Measurements from ENCODE around the gene SLC27A6.

Gene SLC27A6

GRCh38 chr5:128924299-128924698, 41.0 kb upstream of the SLC27A6 start:
- no peaks in the 10 kb centered on the region for H3K9me3 ChIP-seq (ENCODE audit: control insufficient read depth, insufficient read depth, low read depth, low read length)
- no peak overlapping the region for H3K4me3 ChIP-seq (ENCODE audit: low read depth, low read length)
- POLR2A ChIA-PET: no interaction called here
- H3K36me3 ChIP-seq (ENCODE audit: control insufficient read depth in 2 of 2, insufficient read depth in 1 of 2, low read length in 2 of 2): no peaks in the 10 kb centered on the region
- no peaks in the 10 kb centered on the region for H3K4me1 ChIP-seq (ENCODE audit: control insufficient read depth, insufficient read depth, low read length)
- no peak for TF ChIP-seq ZNF19 (tag by site-specific recombination; IDR thresholded peaks at IDR 0.05; ENCODE audit: low read depth)
- no peak overlapping the region for H3K27ac ChIP-seq (ENCODE audit: extremely low read depth, low read depth, low read length)
- CTCF ChIA-PET: interaction anchor here (0.6 to 1.0 kb wide), 2 partner anchors 9 to 18 kb away, joined by 3 to 4 read pairs; no protein-coding TSS in a partner anchor

- no peak overlapping the region for H3K27ac ChIP-seq (ENCODE audit: extremely low read depth, low read depth, low read length)
- POLR2A ChIA-PET: no interaction called here
- TF ChIP-seq ZNF521 (tag by site-specific recombination; IDR thresholded peaks at IDR 0.05): no peak
- no peak for TF ChIP-seq ZBTB10 (tag by site-specific recombination; IDR thresholded peaks at IDR 0.05)
- no peak for TF ChIP-seq ZNF138 (tag by site-specific recombination; IDR thresholded peaks at IDR 0.05; ENCODE audit: borderline replicate concordance)
- no peak for TF ChIP-seq PRDM4 (tag by site-specific recombination; IDR thresholded peaks at IDR 0.05)
- no peak for TF ChIP-seq ZNF837 (tag by site-specific recombination; IDR thresholded peaks at IDR 0.05)
- TF ChIP-seq ZNF596 (tag by site-specific recombination; IDR thresholded peaks at IDR 0.05): no peak
- no peak for TF ChIP-seq ZNF169 (tag by site-specific recombination; IDR thresholded peaks at IDR 0.05)
- no peak for TF ChIP-seq ZNF658 (tag by site-specific recombination; IDR thresholded peaks at IDR 0.05)
- no peak for TF ChIP-seq ZNF140 (tag by site-specific recombination; IDR thresholded peaks at IDR 0.05)
- TF ChIP-seq HOXA7 (CRISPR knock-in tag; IDR thresholded peaks at IDR 0.05; ENCODE audit: borderline replicate concordance): no peak
- no peak for TF ChIP-seq ZNF155 (tag by site-specific recombination; IDR thresholded peaks at IDR 0.05)
- no peak for TF ChIP-seq ZNF692 (tag by site-specific recombination; IDR thresholded peaks at IDR 0.05)
- TF ChIP-seq KLF7 (tag by site-specific recombination; IDR thresholded peaks at IDR 0.05; ENCODE audit: borderline replicate concordance): no peak
- no peak for TF ChIP-seq ZNF221 (tag by site-specific recombination; IDR thresholded peaks at IDR 0.05; ENCODE audit: borderline replicate concordance)
- TF ChIP-seq SP7 (tag by site-specific recombination; IDR thresholded peaks at IDR 0.05): no peak
- TF ChIP-seq ZNF391 (tag by site-specific recombination; IDR thresholded peaks at IDR 0.05; ENCODE audit: borderline replicate concordance, low read depth): no peak
- no peaks in the 10 kb centered on the region for H3K4me1 ChIP-seq (ENCODE audit: control insufficient read depth, insufficient read depth, low read length)
- CTCF ChIA-PET: interaction anchor here (0.6 kb wide), 1 partner anchor 49 kb away, joined by 3 read pairs; no protein-coding TSS in a partner anchor
- H3K36me3 ChIP-seq (ENCODE audit: control insufficient read depth in 2 of 2, insufficient read depth in 1 of 2, low read length in 2 of 2): no peaks in the 10 kb centered on the region
- H3K9me3 ChIP-seq (ENCODE audit: control insufficient read depth, insufficient read depth, low read depth, low read length): no peaks in the 10 kb centered on the region
- H3K4me3 ChIP-seq (ENCODE audit: low read depth, low read length): no peak overlapping the region
Observed at GRCh38 chr5:128925973-128926372, 39.3 kb upstream of the SLC27A6 start.

Measured in HEK293 (cell line).